Left lung (tissue), 10 donors: ENCODE results near the gene CDK2AP2. TPM values are rescaled to one million over a fixed set of nuclear protein-coding genes. Genes with fewer than 3 reads are reported as not detected.

Experiments used
- ATAC-seq: fragments of 200-7000 bp; cut with Tn5 transposase; one replicate; pipeline ENCODE4 v1.9.1; 2020; ENCODE audit warnings: moderate library complexity
- DNase-seq, 4 donors: peaks; one replicate each; pipeline ENCODE4 v3.0.0-alpha.2; 2013 to 2020
- H3K27ac ChIP-seq, 2 donors: fragments of 200-600 bp; sonication (generic) in 1 of 2; one replicate each; pipeline versions ENCODE4 v1.5.0 to v1.8.0; 2020 to 2021
- H3K27me3 ChIP-seq, 2 donors: fragments of 200-600 bp; sonication (generic) in 1 of 2; one replicate each; pipeline versions ENCODE4 v1.5.0 to v1.8.0; 2020 to 2021
- H3K36me3 ChIP-seq, 2 donors: fragments of 200-600 bp; sonication (generic) in 1 of 2; one replicate each; pipeline versions ENCODE4 v1.5.0 to v1.8.0; 2020 to 2021
- H3K4me1 ChIP-seq, 2 donors: fragments of 200-600 bp; one replicate each; pipeline ENCODE4 v1.8.0; 2021
- H3K4me3 ChIP-seq, 2 donors: fragments of 200-600 bp; sonication (generic) in 1 of 2; one replicate each; pipeline versions ENCODE4 v1.5.0 to v1.8.0; 2020 to 2021; ENCODE audit warnings: mild to moderate bottlenecking in 1 of 2
- H3K9me3 ChIP-seq, 2 donors: fragments of 200-600 bp; sonication (generic) in 1 of 2; one replicate each; pipeline versions ENCODE4 v1.5.0 to v1.8.0; 2020 to 2021
- intact Hi-C, 2 donors: fragments of 100-400 bp; cut with DNase I; formaldehyde crosslinking; loops; one replicate each; pipeline versions ENCODE4 v1.11.2 to v1.14.2; 2022
- polyA plus RNA-seq, 6 donors: library from polyadenylated mRNA; unstranded; fragments of 120-200 nt; gene quantifications; one replicate each; pipeline ENCODE4 v1.2.1, GENCODE V29; 2013; ENCODE audit not compliant: insufficient read length in 6 of 6
- total RNA-seq, 2 donors: library from RNA; stranded (reverse); fragmentation: NEBNext Ultra II Directional; extraction: Animal tissue kit (Norgen Biotek cat#: 25700); gene quantifications; one replicate each; pipeline ENCODE4 v1.2.1, GENCODE V29; 2021
- TF ChIP-seq, protein P1 (sequence below), 2 donors: fragments of 200-600 bp; sonication (generic) in 1 of 2; IDR thresholded peaks; one replicate each; pipeline versions ENCODE4 v1.5.0 to v1.8.0; 2021; ENCODE audit warnings: antibody characterized with exemption in 2 of 2
- donor health status: DM: no; HTN: yes; CAD: no.
- donor health status: DM: no; HTN: no; CAD: no.

The CDK2AP2 gene
- total and polyA plus RNA-seq, 8 donors = 25.8 to 92.8 (median 33.4) TPM

DNA sequence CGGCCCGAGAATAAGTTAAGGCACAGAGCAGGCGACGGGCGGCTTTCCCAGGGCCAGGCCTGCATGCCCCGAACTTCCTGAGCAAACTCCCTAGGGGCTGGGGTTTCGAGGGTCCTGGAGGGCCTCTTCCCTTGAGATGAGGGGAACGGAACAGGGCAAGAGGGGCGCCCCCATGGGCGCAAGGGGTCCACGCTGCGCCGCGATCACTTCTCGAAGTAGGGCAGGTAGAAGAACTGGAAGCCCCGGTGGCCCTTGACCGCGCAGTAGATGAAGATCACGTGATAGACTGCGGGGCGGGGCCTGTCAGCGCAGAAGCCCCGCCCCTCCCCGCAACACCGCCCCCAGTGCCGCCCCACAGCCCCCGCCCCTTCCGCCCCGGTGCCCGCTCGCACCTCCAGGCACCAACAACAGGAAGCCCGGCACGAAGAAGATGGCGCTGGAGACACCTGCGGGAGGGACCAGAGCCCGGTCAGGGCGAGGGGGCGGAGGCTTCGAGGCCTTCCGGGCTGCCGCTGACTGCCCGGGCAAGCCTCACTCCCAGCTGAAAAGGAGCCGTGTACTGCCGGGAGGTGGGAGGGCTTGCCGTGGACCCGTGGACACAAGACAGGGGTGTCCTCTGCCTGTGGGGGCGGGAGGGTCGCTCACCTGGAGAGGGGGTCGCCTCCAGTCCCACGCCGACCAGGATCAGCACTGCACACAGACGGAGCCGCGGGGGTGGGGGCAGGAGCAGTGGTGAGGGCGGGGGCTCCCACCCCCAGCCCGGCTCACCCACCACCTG lies 43.4 kb downstream of the CDK2AP2 start:
- peak in 3 of 4 donors; percentile 80 to 97 (median 93) for DNase-seq
- TF ChIP-seq, protein P1, sequence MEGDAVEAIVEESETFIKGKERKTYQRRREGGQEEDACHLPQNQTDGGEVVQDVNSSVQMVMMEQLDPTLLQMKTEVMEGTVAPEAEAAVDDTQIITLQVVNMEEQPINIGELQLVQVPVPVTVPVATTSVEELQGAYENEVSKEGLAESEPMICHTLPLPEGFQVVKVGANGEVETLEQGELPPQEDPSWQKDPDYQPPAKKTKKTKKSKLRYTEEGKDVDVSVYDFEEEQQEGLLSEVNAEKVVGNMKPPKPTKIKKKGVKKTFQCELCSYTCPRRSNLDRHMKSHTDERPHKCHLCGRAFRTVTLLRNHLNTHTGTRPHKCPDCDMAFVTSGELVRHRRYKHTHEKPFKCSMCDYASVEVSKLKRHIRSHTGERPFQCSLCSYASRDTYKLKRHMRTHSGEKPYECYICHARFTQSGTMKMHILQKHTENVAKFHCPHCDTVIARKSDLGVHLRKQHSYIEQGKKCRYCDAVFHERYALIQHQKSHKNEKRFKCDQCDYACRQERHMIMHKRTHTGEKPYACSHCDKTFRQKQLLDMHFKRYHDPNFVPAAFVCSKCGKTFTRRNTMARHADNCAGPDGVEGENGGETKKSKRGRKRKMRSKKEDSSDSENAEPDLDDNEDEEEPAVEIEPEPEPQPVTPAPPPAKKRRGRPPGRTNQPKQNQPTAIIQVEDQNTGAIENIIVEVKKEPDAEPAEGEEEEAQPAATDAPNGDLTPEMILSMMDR (IDR thresholded peaks at IDR 0.05) = no peak

DNA sequence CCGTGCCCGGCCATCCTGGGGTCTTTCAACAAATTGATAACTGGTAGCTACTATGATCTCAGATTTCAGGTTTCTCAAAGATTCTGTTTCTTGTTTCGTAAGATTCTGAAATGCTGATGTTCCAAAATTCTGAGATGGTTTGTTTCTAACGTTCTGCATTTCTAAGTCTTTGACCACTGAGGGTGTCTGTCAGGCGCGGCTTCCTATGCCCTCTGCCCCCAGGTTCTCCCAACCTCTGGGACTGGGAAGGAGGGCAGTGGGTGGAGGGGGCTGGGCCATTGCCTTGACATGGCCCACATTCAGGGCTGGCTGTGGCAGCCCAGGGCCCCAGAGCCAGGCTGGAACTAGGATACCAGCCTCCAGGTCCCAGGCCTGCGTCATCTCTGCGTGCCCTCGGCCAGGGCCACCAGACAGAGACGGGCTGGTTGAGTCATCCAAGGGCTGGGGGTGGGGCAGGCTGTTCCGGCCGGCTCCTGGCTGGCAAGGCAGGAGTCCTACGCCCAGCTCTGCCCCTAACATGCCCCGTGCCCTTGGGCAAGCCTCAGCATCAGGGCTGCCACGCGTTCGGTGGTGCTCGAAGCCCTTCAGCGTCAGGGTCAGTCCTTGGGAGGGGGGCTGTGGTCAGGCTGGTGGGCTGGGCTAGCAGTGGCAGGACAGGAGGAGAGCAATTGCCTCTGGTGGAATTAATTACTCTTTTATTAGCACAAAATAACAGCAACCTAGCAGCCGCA lies 44.1 kb downstream of the CDK2AP2 start:
- Histone ChIP-seq H3K36me3 (no peaks in the 10 kb centered on the region), H3K4me3 (peak overlapping the region; percentile 46 to 66), H3K27ac (peak overlapping the region; percentile 84 to 87), H3K4me1 (peaks cover 10 to 44% of the 10 kb centered on the region in 2 donors), H3K9me3 (no peaks in the 10 kb centered on the region), H3K27me3 (no peaks in the 10 kb centered on the region)
- TF ChIP-seq, protein P1 (IDR thresholded peaks at IDR 0.05) = no peak
- DNase-seq = peak in 2 of 4 donors; percentile 84 to 91
- ATAC-seq = peak; percentile 45
- intact Hi-C loops = no loop called here

More for the DNA sequence above, 43.4 kb downstream of the CDK2AP2 start:
- Histone ChIP-seq H3K36me3 (no peaks in the 10 kb centered on the region), H3K4me3 (peak overlapping the region; percentile 46 to 66), H3K9me3 (no peaks in the 10 kb centered on the region), H3K4me1 (peaks cover 11 to 47% of the 10 kb centered on the region in 2 donors), H3K27me3 (no peaks in the 10 kb centered on the region), H3K27ac (peak overlapping the region; percentile 84 to 87)
- intact Hi-C loops = no loop called here
- peak; percentile 82 for ATAC-seq

DNA sequence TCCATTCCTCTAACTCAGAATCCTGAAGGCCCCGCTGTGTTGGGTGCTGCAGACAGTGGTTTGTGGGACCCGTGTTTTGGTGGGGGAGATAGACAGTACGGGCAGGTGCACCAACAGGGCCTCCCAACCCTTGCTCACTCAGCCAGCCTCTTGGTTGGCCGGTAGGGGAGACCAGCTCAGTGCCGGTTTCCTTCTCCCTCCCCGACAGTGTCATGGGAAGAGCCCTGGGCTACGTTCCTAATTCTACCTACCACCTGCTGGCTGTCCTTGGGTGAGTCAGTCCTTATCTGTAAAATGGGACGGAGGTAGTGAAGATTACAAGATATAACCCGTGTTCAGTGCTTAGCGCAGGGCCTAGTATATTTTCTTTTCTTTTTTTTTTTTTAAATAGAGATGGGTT lies 44.8 kb downstream of the CDK2AP2 start:
- Histone ChIP-seq H3K9me3 (no peaks in the 10 kb centered on the region), H3K27me3 (no peaks in the 10 kb centered on the region), H3K4me1 (peaks cover 8 to 39% of the 10 kb centered on the region in 2 donors), H3K36me3 (no peaks in the 10 kb centered on the region), H3K4me3 (no peak overlapping the region), H3K27ac (peak overlapping the region in 1 of 2 donors; percentile 87)
- TF ChIP-seq, protein P1 (IDR thresholded peaks at IDR 0.05) = no peak
- DNase-seq (no peak), ATAC-seq (no peak)
- intact Hi-C loops = no loop called here

DNA sequence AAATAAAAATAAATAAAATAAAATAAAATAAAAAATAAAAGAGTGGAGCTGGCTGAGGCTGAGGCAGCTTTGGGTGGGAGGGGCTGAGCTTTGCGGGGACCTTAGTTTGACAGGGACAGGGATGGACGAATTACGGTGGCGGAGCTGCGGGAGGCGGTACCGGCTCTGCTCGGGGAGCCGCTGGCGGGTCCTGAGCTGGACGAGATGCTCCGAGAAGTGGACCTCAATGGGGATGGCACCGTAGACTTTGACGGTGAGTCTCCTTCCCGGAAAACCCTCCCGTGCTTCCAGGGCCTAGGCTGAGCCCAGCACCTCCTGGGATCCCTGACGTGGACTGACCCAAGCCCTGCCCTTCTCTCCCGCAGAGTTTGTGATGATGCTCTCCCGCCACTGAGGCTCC lies 49.7 kb downstream of the CDK2AP2 start:
- intact Hi-C loops = no loop called here
- no peak overlapping the region for H3K27ac ChIP-seq
- no peak overlapping the region for H3K4me3 ChIP-seq
- H3K27me3 ChIP-seq = no peaks in the 10 kb centered on the region
- no peaks in the 10 kb centered on the region for H3K9me3 ChIP-seq
- TF ChIP-seq, protein P1 (IDR thresholded peaks at IDR 0.05) = no peak
- no peak for DNase-seq
- H3K36me3 ChIP-seq = no peaks in the 10 kb centered on the region
- no peaks in the 10 kb centered on the region for H3K4me1 ChIP-seq
- ATAC-seq = no peak

DNA sequence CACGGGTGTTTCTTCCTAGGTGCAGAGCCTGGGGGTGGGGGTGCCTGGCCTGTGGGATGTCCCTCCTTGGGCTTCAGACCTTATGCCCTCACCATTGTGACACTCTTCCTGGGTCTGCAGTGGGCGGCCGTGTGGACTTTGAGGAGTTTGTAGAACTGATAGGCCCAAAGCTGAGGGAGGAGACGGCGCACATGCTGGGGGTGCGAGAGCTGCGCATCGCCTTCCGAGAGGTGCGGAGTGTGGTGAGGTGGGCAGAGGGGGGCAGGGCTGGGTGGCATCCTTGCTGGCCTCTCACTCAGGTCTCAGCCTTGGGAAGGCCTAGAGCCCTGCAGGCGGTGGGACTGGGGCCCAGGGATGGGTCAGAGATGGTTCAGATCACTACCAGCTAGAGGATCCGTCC lies 50.5 kb downstream of the CDK2AP2 start:
- Histone ChIP-seq H3K4me1 (no peaks in the 10 kb centered on the region), H3K36me3 (no peaks in the 10 kb centered on the region), H3K27ac (no peak overlapping the region), H3K9me3 (no peaks in the 10 kb centered on the region), H3K4me3 (no peak overlapping the region), H3K27me3 (no peaks in the 10 kb centered on the region)
- no peak for ATAC-seq
- TF ChIP-seq, protein P1 (IDR thresholded peaks at IDR 0.05) = no peak
- DNase-seq = no peak
- intact Hi-C loops = no loop called here
